Chondrocyte (in vitro differentiated cells): ENCODE results near the gene ARFGAP1. TPM values are rescaled to one million over a fixed set of nuclear protein-coding genes. Genes with fewer than 3 reads are reported as not detected.

Source experiments
- DNase-seq: peaks from one replicate; pipeline ENCODE4 v3.0.0; 2021; ENCODE audit warnings: mixed read lengths, low spot score
- H3K27ac Mint-ChIP-seq: one replicate; pipeline ENCODE4 v1.8.0; 2021; ENCODE audit warnings: mild to moderate bottlenecking, moderate library complexity, mixed read lengths; ENCODE audit not compliant: unreplicated experiment
- H3K27me3 Mint-ChIP-seq: 2 replicates; pipeline ENCODE4 v1.8.0; 2021; ENCODE audit warnings: low read depth, mixed read lengths
- H3K36me3 Mint-ChIP-seq: 2 replicates; pipeline ENCODE4 v1.8.0; 2021; ENCODE audit warnings: low read depth, mixed read lengths
- H3K4me1 Mint-ChIP-seq: 2 replicates; pipeline ENCODE4 v1.8.0; 2021; ENCODE audit warnings: low read depth, mild to moderate bottlenecking, mixed read lengths
- H3K4me3 Mint-ChIP-seq: one replicate; pipeline ENCODE4 v1.8.0; 2021; ENCODE audit warnings: mild to moderate bottlenecking, moderate library complexity, mixed read lengths; ENCODE audit not compliant: unreplicated experiment
- H3K9me3 Mint-ChIP-seq: 2 replicates; pipeline ENCODE4 v1.8.0; 2021; ENCODE audit warnings: low read depth, mixed read lengths
- CTCF ChIP-seq: fragments of 200-600 bp; sonication (generic); IDR thresholded peaks from 2 replicates; pipeline ENCODE4 v1.5.0; 2021; ENCODE audit warnings: antibody characterized with exemption, mild to moderate bottlenecking, moderate library complexity
- total RNA-seq: library from RNA; stranded (reverse); gene quantifications from 3 replicates; pipeline ENCODE4 v1.2.1, GENCODE V29; 2021

ARFGAP1 gene
- total RNA-seq, 1 donor from 2014 or later: 117 TPM

GRCh38 chr20:63265891-63266515, 6.6 kb upstream of the ARFGAP1 start:
- H3K27ac Mint-ChIP-seq: no peak overlapping the region
- no peaks in the 10 kb centered on the region for H3K9me3 Mint-ChIP-seq
- no peak for TF ChIP-seq CTCF
- no peak for DNase-seq
- H3K4me1 Mint-ChIP-seq: peaks cover 18% of the 10 kb centered on the region
- H3K4me3 Mint-ChIP-seq: no peak overlapping the region
- no peaks in the 10 kb centered on the region for H3K36me3 Mint-ChIP-seq
- peaks cover 3% of the 10 kb centered on the region for H3K27me3 Mint-ChIP-seq

GRCh38 chr20:63267691-63268090, 4.9 kb upstream of the ARFGAP1 start:
- TF ChIP-seq CTCF: no peak
- Mint-ChIP-seq H3K4me1 (peaks cover 18% of the 10 kb centered on the region), H3K4me3 (no peak overlapping the region), H3K36me3 (no peaks in the 10 kb centered on the region), H3K9me3 (no peaks in the 10 kb centered on the region), H3K27me3 (peaks cover 3% of the 10 kb centered on the region), H3K27ac (no peak overlapping the region)
- no peak for DNase-seq

- peaks cover 18% of the 10 kb centered on the region for H3K4me1 Mint-ChIP-seq
- no peak for DNase-seq
- H3K27ac Mint-ChIP-seq: no peak overlapping the region
- no peak overlapping the region for H3K4me3 Mint-ChIP-seq
- no peak for TF ChIP-seq CTCF
- no peaks in the 10 kb centered on the region for H3K36me3 Mint-ChIP-seq
- no peaks in the 10 kb centered on the region for H3K9me3 Mint-ChIP-seq
- peaks cover 3% of the 10 kb centered on the region for H3K27me3 Mint-ChIP-seq
Observed at GRCh38 chr20:63268256-63268655, 4.4 kb upstream of the ARFGAP1 start.

GRCh38 chr20:63268671-63269439, 3.8 kb upstream of the ARFGAP1 start:
- no peaks in the 10 kb centered on the region for H3K9me3 Mint-ChIP-seq
- no peak for TF ChIP-seq CTCF
- H3K27me3 Mint-ChIP-seq: peaks cover 3% of the 10 kb centered on the region
- DNase-seq: no peak
- H3K4me3 Mint-ChIP-seq: no peak overlapping the region
- H3K36me3 Mint-ChIP-seq: peaks cover 2% of the 10 kb centered on the region
- peaks cover 23% of the 10 kb centered on the region for H3K4me1 Mint-ChIP-seq
- no peak overlapping the region for H3K27ac Mint-ChIP-seq

GRCh38 chr20:63269724-63270123, 2.9 kb upstream of the ARFGAP1 start:
- TF ChIP-seq CTCF: no peak
- no peak overlapping the region for H3K27ac Mint-ChIP-seq
- DNase-seq: no peak
- H3K9me3 Mint-ChIP-seq: no peaks in the 10 kb centered on the region
- peaks cover 27% of the 10 kb centered on the region for H3K4me1 Mint-ChIP-seq
- no peaks in the 10 kb centered on the region for H3K27me3 Mint-ChIP-seq
- peaks cover 2% of the 10 kb centered on the region for H3K36me3 Mint-ChIP-seq
- no peak overlapping the region for H3K4me3 Mint-ChIP-seq
